Endothelial cell (in vitro differentiated cells): ENCODE results near the gene RBM38. TPM values are rescaled to one million over a fixed set of nuclear protein-coding genes. Genes with fewer than 3 reads are reported as not detected.

ENCODE experiments used
- DNase-seq: peaks from one replicate; pipeline ENCODE4 v3.0.0; 2021; ENCODE audit warnings: low spot score
- H3K27ac Mint-ChIP-seq: one replicate; pipeline ENCODE4 v1.8.0; 2021; ENCODE audit warnings: mixed read lengths, inconsistent platforms; ENCODE audit not compliant: unreplicated experiment
- H3K27me3 Mint-ChIP-seq: one replicate; pipeline ENCODE4 v1.8.0; 2021; ENCODE audit warnings: mild to moderate bottlenecking, moderate library complexity, mixed read lengths, inconsistent platforms; ENCODE audit not compliant: unreplicated experiment
- H3K36me3 Mint-ChIP-seq: one replicate; pipeline ENCODE4 v1.8.0; 2021; ENCODE audit warnings: mild to moderate bottlenecking, low read depth, mixed read lengths, inconsistent platforms; ENCODE audit not compliant: unreplicated experiment
- H3K4me1 Mint-ChIP-seq: one replicate; pipeline ENCODE4 v1.8.0; 2021; ENCODE audit warnings: mild to moderate bottlenecking, mixed read lengths, inconsistent platforms; ENCODE audit not compliant: unreplicated experiment
- H3K4me3 Mint-ChIP-seq: one replicate; pipeline ENCODE4 v1.8.0; 2021; ENCODE audit warnings: mild to moderate bottlenecking, mixed read lengths, inconsistent platforms; ENCODE audit not compliant: unreplicated experiment
- H3K9me3 Mint-ChIP-seq: one replicate; pipeline ENCODE4 v1.8.0; 2021; ENCODE audit warnings: mixed read lengths, inconsistent platforms; ENCODE audit not compliant: unreplicated experiment
- CTCF ChIP-seq: fragments of 200-600 bp; sonication (generic); IDR thresholded peaks from one replicate; pipeline ENCODE4 v1.5.0; 2021; ENCODE audit warnings: antibody characterized with exemption; ENCODE audit not compliant: unreplicated experiment
- total RNA-seq: library from RNA; stranded (reverse); fragmentation: NEBNext Ultra II Directional; extraction: Animal tissue kit (Norgen Biotek cat#: 25700); gene quantifications from one replicate; pipeline ENCODE4 v1.2.1, GENCODE V29; 2021; ENCODE audit not compliant: unreplicated experiment

RBM38 gene
- total RNA-seq, 1 donor from 2014 or later, result 23.6 TPM

- Mint-ChIP-seq H3K27me3 (peaks cover 7% of the 10 kb centered on the region), H3K9me3 (no peaks in the 10 kb centered on the region), H3K4me3 (no peak overlapping the region), H3K27ac (peak overlapping the region; percentile 30), H3K4me1 (peaks cover 22% of the 10 kb centered on the region), H3K36me3 (peaks cover 23% of the 10 kb centered on the region)
- no peak for TF ChIP-seq CTCF
- DNase-seq, result no peak
Measured at GRCh38 chr20:57396212-57396983, 5.2 kb downstream of the RBM38 start.

- peaks cover 10% of the 10 kb centered on the region for H3K27me3 Mint-ChIP-seq
- TF ChIP-seq CTCF, result no peak
- H3K4me3 Mint-ChIP-seq, result no peak overlapping the region
- peaks cover 27% of the 10 kb centered on the region for H3K36me3 Mint-ChIP-seq
- H3K27ac Mint-ChIP-seq, result no peak overlapping the region
- H3K4me1 Mint-ChIP-seq, result peaks cover 20% of the 10 kb centered on the region
- no peak for DNase-seq
- H3K9me3 Mint-ChIP-seq, result no peaks in the 10 kb centered on the region
Measured at GRCh38 chr20:57396984-57397692, 5.9 kb downstream of the RBM38 start.

GRCh38 chr20:57397693-57398108 is 6.5 kb downstream of the RBM38 start:
- Mint-ChIP-seq H3K36me3 (peaks cover 27% of the 10 kb centered on the region), H3K27ac (peak overlapping the region; percentile 61), H3K27me3 (peaks cover 10% of the 10 kb centered on the region), H3K9me3 (no peaks in the 10 kb centered on the region), H3K4me1 (peaks cover 18% of the 10 kb centered on the region), H3K4me3 (peak overlapping the region; percentile 62)
- TF ChIP-seq CTCF, result no peak
- no peak for DNase-seq

- Mint-ChIP-seq H3K4me1 (peaks cover 14% of the 10 kb centered on the region), H3K27ac (no peak overlapping the region), H3K4me3 (no peak overlapping the region), H3K27me3 (peaks cover 9% of the 10 kb centered on the region), H3K9me3 (no peaks in the 10 kb centered on the region), H3K36me3 (peaks cover 27% of the 10 kb centered on the region)
- TF ChIP-seq CTCF, result no peak
- no peak for DNase-seq
Measured at GRCh38 chr20:57398231-57398821, 7.1 kb downstream of the RBM38 start.
